PC-3 (cell line): ENCODE data around the gene ERBB2.

ENCODE experiments used
- EZH2 ChIP-seq: fragments of 300-600 bp; sonication (generic); IDR thresholded peaks from one replicate; pipeline ENCODE4 v1.6.1; 2017; ENCODE audit warnings: antibody characterized with exemption, mild to moderate bottlenecking, low read length; ENCODE audit not compliant: unreplicated experiment
- TF ChIP-seq, protein P1 (sequence below): fragments of 300-600 bp; sonication (generic); conservative IDR thresholded peaks from 2 replicates; pipeline ENCODE4 v1.5.1; 2017; ENCODE audit warnings: antibody characterized with exemption, low read depth, mild to moderate bottlenecking, low read length

DNA sequence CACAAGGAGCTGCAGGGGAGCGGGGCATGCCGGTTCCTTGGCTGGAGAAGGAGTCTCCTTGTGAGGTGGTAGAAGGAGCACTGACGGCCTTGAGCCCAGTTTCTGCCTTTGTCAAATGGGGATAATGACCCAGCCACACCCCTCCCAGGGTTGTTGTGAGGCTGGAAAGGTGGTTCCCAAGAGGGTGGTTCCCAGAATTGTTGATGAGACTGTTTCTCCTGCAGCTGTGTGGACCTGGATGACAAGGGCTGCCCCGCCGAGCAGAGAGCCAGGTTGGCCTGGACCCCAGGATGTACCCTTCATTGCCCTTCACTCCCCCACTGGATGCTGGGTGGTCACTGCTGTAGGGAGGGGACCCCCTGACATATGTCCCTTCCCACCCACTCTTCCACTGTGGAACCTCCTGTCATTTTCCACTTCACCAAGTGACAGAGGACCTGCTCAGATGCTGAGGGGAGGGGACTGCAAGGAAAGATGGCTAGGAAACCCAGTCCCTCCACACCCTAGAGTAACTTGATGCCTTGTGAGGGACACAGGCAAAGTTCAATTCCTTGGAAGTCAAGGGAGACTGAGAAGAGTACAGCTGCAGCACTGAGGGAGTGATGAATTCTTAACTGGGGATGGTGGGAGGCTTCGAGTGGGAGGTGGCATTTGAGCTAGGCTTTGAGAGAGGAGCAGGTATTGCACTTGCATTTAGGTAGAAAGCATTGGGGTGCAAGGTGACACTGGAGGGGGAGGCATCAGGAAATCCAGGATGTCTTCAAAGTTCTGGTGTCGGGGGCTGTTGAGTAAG is 19.9 kb downstream of the ERBB2 start:
- TF ChIP-seq, protein P1, sequence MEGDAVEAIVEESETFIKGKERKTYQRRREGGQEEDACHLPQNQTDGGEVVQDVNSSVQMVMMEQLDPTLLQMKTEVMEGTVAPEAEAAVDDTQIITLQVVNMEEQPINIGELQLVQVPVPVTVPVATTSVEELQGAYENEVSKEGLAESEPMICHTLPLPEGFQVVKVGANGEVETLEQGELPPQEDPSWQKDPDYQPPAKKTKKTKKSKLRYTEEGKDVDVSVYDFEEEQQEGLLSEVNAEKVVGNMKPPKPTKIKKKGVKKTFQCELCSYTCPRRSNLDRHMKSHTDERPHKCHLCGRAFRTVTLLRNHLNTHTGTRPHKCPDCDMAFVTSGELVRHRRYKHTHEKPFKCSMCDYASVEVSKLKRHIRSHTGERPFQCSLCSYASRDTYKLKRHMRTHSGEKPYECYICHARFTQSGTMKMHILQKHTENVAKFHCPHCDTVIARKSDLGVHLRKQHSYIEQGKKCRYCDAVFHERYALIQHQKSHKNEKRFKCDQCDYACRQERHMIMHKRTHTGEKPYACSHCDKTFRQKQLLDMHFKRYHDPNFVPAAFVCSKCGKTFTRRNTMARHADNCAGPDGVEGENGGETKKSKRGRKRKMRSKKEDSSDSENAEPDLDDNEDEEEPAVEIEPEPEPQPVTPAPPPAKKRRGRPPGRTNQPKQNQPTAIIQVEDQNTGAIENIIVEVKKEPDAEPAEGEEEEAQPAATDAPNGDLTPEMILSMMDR: no peak
- no peak for TF ChIP-seq EZH2
